HG03521 (cell line): ENCODE results near the gene CAMK4.

Experiments
- ATAC-seq: cut with Tn5 transposase; IDR thresholded peaks from one replicate; pipeline ENCODE4 v1.9.1; 2021; ENCODE audit warnings: mild to moderate bottlenecking, moderate library complexity; ENCODE audit not compliant: unreplicated experiment

The CAMK4 gene

GRCh38 chr5:111223787-111224560 lies at the start of gene CAMK4:
TSS of gene CAMK4 (plus strand) at chr5:111224384. CDS start at chr5:111224484, 100 bp downstream.
- peak; percentile 68 for ATAC-seq

GRCh38 chr5:111183064-111183463 lies 41.1 kb upstream of the CAMK4 start:
- ATAC-seq, result no peak

DNA sequence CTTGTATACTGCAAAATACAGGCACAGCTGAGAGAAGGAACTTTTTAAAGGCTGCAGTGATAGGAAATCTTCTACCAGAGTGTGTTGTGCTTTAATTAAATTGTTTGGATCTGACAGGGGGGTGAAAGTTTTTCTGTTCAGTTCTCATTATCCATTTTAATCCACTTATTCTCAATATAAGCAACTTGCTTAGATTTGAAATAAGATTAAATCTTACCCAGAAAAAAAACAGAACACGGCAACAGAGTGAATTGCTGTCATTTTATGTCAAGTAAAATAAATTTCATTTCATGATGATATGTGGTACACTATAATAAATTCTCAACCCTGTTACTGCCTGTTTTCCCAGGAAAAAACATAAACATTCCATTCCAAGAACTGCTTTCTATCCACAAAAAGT lies 37.1 kb upstream of the CAMK4 start:
- no peak for ATAC-seq

DNA sequence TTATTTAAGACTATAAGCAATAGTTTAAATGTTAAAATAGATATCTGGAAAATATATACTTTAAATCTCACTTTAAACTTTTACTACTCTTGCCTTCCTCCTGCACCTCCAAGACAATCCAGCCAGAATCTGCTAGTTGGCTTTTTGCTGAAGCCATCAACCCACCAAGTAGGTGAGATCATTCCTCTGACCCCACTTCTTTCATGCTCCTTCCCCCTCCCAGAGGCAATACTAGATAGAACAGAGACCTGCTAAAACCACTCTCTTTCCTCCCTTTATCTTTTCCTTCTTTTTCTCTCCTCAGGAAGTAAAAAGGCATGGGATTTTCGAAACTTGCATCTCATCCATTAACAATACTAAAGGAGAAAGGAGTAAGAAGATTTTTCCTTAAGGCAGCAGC lies 30.1 kb upstream of the CAMK4 start:
- ATAC-seq, result no peak

- ATAC-seq, result no peak
Observed at GRCh38 chr5:111194925-111195324, 29.3 kb upstream of the CAMK4 start.

- no peak for ATAC-seq
Observed at GRCh38 chr5:111197523-111197922, 26.7 kb upstream of the CAMK4 start.

GRCh38 chr5:111198281-111198966 lies 25.8 kb upstream of the CAMK4 start:
- no peak for ATAC-seq

DNA sequence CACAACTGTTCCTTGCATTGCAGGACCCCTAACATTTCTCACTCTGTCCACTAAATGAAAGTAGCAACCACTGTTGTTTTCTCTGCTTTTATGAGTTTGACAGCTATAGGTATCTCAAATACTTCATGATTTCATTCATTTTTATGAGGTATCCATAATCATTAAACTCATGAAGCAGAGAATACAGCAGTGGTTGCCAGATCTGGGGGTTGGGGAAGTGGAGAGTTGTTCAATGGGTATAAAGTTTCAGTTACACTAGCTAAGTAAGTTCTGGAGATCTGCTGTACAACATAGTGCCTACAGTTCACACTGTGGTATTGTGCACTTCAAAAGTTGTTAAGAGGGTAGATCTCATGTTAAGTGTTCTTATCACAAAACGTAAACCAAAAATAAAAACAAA lies 23.4 kb upstream of the CAMK4 start:
- ATAC-seq, result no peak

DNA sequence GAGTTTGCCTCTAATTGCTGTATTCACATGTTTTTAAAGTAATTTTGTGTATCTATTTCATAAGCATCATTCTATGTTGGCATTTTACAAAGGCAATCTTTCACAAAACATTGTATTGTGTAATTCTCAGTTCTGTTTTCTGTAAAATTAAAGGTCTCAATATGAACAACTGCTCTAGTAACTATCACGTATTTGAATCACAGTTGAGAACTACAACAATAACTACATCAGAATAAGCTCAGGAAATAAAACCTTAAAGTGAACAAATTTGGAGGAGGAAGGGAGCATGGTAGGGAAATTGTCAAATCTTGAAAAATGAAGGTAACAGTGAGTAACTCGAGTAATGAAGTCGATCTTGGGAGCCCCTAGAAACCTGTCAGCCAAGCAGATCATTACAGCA lies 22.5 kb upstream of the CAMK4 start:
- no peak for ATAC-seq

DNA sequence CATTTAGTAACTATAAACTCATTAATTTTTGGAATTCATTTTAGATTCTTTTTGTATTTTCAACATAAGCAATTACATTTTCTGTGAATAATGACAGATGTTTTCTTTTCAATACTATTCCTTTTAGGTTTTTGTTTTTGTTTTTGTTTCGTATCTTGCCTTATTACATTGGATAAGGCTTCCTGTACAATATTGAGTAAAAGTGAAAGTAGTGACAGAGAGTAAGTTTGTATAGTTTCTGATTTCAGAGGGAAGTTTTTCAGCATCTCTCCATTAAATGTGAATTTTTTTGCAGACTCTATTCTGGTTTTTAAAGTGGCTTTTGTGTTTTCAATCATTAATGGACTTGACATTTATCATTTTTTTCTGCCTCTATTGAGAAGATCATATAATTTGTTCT lies 12.8 kb upstream of the CAMK4 start:
- peak; percentile 67 for ATAC-seq

DNA sequence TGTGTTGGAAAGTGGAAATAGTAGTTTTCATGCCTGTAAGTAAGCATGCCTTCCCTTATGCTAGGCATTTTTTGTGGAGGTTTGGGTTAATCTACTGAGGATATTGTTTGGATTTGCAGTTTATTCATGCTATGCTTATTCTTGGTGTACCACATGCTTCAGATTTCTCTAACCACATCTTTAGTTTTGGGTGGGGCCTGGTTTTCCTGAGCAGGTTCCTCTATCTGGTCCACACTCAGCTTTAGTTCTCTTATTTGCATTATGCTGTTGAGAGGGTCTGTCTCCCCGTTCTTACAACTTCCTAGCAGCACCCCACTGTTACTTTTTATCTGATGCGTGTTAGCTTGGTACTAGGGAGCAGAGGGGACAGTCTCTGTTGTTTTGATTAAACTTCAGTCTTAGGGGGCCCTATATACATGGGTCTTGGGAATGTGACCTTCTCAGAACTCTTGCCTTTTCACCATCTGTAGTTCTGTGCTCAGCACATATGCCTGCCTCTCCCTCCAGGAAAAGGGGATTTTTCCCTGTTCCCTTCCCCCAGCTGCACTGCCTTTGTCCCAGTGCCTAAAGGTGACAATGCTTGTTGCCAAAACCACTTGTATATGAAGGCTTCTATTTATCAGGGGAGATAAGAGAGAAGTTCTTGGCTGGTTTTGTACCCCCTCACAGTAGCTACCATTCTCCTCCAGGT lies 10.0 kb upstream of the CAMK4 start:
- no peak for ATAC-seq

GRCh38 chr5:111215971-111216370 lies 8.2 kb upstream of the CAMK4 start:
- ATAC-seq, result no peak

DNA sequence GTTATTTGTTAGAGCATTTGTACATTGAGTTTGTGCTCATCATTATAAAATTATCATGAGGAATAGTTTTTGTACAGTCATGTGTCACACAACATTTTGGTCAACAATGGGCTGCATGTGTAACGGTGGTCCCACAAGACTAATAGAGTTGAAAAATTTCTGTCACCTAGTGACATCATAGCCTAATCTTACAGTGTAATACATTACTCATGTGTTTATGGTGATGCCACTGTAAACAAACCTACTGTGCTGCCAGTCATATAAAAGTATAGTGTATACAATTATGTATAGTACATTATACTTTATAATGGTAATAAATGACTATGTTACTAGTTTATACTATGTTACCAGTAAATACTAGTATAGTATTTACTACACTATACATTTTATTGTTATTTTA lies 3.0 kb upstream of the CAMK4 start:
- ATAC-seq, result no peak

- ATAC-seq, result peak; percentile 2
Observed at GRCh38 chr5:111223101-111223786, 940 bp upstream of the CAMK4 start.

DNA sequence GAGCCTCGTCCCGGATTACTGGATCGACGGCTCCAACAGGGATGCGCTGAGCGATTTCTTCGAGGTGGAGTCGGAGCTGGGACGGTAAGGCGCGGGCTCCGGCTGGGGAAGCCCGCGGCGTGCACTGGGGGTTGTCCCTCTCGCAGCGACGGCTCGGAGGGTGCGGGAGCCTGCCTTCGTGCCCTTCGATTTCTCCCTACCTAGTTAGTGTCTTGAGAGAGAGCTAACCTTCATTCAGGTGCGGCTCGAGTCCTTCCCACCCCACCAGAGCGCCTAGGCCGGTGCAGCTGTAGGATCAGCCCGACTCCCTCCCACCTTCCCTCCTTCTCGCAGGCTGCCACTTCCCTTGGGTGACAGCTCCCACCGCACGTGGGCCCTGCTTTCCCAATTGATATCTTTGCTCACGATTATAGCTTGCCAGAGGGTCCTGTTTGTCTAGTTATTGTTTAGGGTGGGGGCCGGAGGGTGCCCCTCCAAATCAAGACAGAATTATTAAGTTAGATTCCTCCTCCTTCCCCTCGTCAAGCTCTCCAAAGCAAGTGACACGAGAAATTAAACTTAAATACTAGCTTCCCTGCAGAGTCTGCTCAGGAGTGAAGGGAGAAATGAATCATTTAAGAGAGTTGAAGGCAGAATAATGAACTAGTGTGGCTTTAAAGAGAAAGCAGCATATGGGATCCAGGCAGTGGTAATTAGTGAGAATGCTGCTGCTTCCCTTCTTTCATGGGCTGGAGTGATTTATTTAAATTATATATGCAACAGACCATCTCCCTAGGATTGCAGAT lies 569 bp downstream of the CAMK4 start:
- ATAC-seq, result peak; percentile 21

DNA sequence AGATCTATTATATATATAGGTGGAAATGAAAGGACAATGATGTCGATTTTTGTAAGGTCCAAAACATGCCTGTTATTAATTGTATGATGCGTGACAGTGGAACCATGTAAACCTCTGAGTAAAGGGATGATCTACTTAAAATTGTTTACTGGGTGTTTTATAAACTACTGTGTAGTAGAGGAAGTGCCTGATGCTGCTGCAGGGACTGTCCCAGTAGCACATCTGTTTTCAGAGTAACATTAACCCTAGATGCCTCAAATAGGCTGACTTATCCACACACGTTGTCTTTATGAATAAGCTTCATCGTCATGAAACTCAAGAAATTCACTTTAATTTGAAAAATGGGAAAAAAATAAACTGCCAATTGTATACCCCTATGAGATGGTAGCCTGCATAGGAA lies 1.7 kb downstream of the CAMK4 start:
- no peak for ATAC-seq

GRCh38 chr5:111226556-111226955 lies 2.4 kb downstream of the CAMK4 start:
- ATAC-seq, result no peak

DNA sequence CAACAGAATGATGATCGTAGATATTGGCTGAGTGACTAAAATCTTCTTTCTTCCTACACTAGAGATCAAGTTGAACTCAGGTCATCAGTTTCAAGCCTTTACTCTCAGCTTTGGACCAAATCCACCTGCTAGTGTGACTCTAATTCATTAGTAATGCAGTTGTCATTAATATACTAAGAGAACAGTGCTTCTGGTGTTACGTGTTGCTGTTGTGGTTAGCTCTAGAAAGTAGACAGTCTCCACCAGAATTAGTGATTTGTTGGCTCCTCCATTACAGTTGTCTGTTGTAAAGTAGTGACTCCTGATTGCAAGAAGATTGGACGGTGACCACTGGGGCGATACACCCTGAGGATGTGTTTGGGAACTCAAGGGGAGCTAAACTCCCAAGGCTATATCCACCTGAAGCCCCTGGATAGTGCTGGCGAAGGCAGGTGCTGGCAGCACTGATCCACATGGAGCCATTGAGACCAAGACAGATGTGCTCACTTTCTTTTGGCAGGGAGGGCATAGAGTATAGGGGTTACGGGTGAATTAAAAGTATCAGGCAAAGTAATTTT lies 3.1 kb downstream of the CAMK4 start:
- ATAC-seq, result no peak

- no peak for ATAC-seq
Observed at GRCh38 chr5:111227801-111228200, 3.6 kb downstream of the CAMK4 start.

GRCh38 chr5:111228520-111229220 lies 4.5 kb downstream of the CAMK4 start:
- no peak for ATAC-seq
